Calu3 (cell line): ENCODE measurements around the gene TMEM138. TPM values are rescaled to one million over a fixed set of nuclear protein-coding genes. Genes with fewer than 3 reads are reported as not detected.

Experiments
- BruUV-seq: library from RNA; stranded (reverse); fragments of 400-500 nt; replicated peaks from 2 replicates; lab custom pipeline; 2021; lab: Mats Ljungman, UMichigan
- CTCF ChIA-PET: fragments of 300-600 bp; sonication (Branson Sonifier 250); formaldehyde crosslinking; loops from one replicate; lab custom pipeline; 2022; ENCODE audit warnings: antibody characterized with exemption; lab: Charles Lee
- DNase-seq: peaks from one replicate; pipeline ENCODE4 v3.0.0; 2022
- H3K27ac Mint-ChIP-seq: one replicate; pipeline ENCODE4 v1.8.0; 2022; ENCODE audit warnings: mixed read lengths; ENCODE audit not compliant: unreplicated experiment
- H3K27me3 Mint-ChIP-seq: one replicate; pipeline ENCODE4 v1.8.0; 2022; ENCODE audit warnings: mixed read lengths; ENCODE audit not compliant: unreplicated experiment
- H3K36me3 Mint-ChIP-seq: one replicate; pipeline ENCODE4 v1.8.0; 2022; ENCODE audit warnings: mild to moderate bottlenecking, moderate library complexity, mixed read lengths; ENCODE audit not compliant: insufficient read depth, unreplicated experiment
- H3K4me1 Mint-ChIP-seq: one replicate; pipeline ENCODE4 v1.8.0; 2022; ENCODE audit warnings: mild to moderate bottlenecking, low read depth, mixed read lengths; ENCODE audit not compliant: unreplicated experiment
- H3K4me3 Mint-ChIP-seq: one replicate; pipeline ENCODE4 v1.8.0; 2022; ENCODE audit warnings: mild to moderate bottlenecking, low read depth, moderate library complexity, mixed read lengths; ENCODE audit not compliant: unreplicated experiment
- H3K9me3 Mint-ChIP-seq: one replicate; pipeline ENCODE4 v1.8.0; 2022; ENCODE audit warnings: low read depth, mixed read lengths; ENCODE audit not compliant: unreplicated experiment
- CTCF ChIP-seq: fragments of 200-600 bp; IDR thresholded peaks from one replicate; pipeline ENCODE4 v1.8.0; 2022; ENCODE audit warnings: antibody characterized with exemption; ENCODE audit not compliant: unreplicated experiment
- intact Hi-C: fragments of 100-400 bp; cut with micrococcal nuclease; formaldehyde crosslinking; loops from one replicate; pipeline ENCODE4 v1.10.0; 2022; ENCODE audit not compliant: unreplicated experiment
- total RNA-seq: library from RNA; stranded (reverse); gene quantifications from 2 replicates; pipeline ENCODE4 v1.2.3, GENCODE V29; 2022

The TMEM138 gene
- total RNA-seq, 1 experiment from 2014 or later, result 51.6 TPM

DNA sequence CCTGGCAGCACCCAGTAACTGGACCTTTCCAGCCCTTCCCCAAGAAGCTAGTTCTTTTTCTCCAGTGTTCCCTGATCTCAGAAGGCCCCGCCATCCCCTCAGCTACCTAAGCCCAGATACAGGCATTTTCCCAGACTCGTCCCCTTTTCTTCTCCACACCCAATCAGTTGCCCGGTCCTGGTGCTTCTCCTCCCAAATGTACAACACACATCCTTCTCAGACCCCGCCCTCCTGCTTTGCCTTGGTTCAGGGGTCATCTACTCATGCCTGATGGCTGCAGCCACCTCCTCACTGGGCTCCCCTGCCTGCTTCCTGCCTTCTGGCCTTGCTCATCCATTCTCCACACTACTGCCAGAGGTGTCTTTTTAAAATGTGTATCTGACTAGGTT is 22.7 kb upstream of the TMEM138 start:
- Mint-ChIP-seq H3K27ac (no peak overlapping the region), H3K4me1 (no peaks in the 10 kb centered on the region), H3K27me3 (no peaks in the 10 kb centered on the region), H3K9me3 (no peaks in the 10 kb centered on the region), H3K36me3 (peaks cover 16% of the 10 kb centered on the region), H3K4me3 (no peak overlapping the region)
- intact Hi-C loops, result loop anchor here (10.0 kb wide), 1 partner anchor 85 kb away; no protein-coding TSS in a partner anchor
- DNase-seq, result no peak
- no TSS peak for BruUV-seq
- no peak for TF ChIP-seq CTCF
- CTCF ChIA-PET, result no interaction called here

DNA sequence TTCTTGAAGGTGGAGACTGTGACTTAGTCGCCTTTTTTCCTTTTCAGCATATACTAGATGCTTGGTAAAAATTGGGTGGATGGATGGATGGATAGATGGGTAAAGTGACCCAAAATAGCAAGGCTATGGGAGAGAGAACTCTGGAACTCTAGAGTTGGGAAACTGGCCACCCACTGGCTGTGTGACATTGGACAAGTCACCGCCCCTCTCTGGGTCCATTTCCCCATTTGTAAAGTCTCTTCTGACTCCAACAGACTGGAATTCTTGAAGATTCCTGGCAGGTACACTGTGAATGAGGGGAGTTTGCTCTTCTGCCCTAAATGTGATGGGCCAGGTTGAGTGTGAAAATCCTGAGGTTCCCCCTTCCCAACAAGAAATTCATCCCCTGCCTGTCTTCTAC is 21.2 kb upstream of the TMEM138 start:
- Mint-ChIP-seq H3K27me3 (no peaks in the 10 kb centered on the region), H3K9me3 (no peaks in the 10 kb centered on the region), H3K36me3 (peaks cover 18% of the 10 kb centered on the region), H3K4me3 (no peak overlapping the region), H3K27ac (no peak overlapping the region), H3K4me1 (no peaks in the 10 kb centered on the region)
- no peak for TF ChIP-seq CTCF
- no peak for DNase-seq
- no TSS peak for BruUV-seq
- CTCF ChIA-PET, result no interaction called here
- intact Hi-C loops, result no loop called here

- Mint-ChIP-seq H3K36me3 (peaks cover 21% of the 10 kb centered on the region), H3K4me3 (no peak overlapping the region), H3K9me3 (no peaks in the 10 kb centered on the region), H3K27me3 (no peaks in the 10 kb centered on the region), H3K27ac (no peak overlapping the region), H3K4me1 (no peaks in the 10 kb centered on the region)
- no peak for DNase-seq
- intact Hi-C loops, result no loop called here
- CTCF ChIA-PET, result interaction anchor here (0.6 kb wide), 1 partner anchor 640 kb away, joined by 3 read pairs; no protein-coding TSS in a partner anchor
- no peak for TF ChIP-seq CTCF
- no TSS peak for BruUV-seq
These were observed 20.5 kb upstream of the TMEM138 start for GRCh38 chr11:61341706-61342105.

DNA sequence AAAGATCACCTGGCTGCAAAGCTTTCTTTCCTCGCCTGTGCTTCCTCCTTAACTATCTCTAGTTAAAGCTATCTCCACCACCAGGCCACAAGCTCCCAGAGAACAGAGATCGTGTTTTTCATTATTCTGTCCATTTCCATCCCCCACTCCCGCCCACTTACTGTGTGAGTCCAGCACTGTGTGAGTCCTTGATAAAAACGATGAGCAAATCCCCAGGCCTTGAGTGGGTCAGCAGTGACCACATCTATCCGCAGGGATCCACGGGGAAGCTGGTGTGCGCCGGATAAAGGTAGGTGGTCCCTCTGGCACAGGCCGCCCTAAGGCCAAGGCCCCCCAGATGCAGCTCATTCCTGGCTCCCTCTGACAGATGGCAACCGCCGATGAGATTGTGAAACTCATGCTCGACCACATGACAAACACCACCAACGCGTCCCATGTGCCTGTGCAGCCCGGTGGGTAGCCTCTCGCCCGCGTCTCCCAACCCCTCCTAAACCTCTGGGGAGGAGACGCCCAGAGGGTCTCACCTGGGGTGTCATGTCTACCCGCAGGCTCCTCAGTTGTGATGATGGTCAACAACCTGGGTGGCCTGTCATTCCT is 19.9 kb upstream of the TMEM138 start:
- no peak overlapping the region for H3K27ac Mint-ChIP-seq
- no peak overlapping the region for H3K4me3 Mint-ChIP-seq
- peaks cover 17% of the 10 kb centered on the region for H3K36me3 Mint-ChIP-seq
- CTCF ChIA-PET, result no interaction called here
- no peak for DNase-seq
- H3K27me3 Mint-ChIP-seq, result no peaks in the 10 kb centered on the region
- H3K9me3 Mint-ChIP-seq, result no peaks in the 10 kb centered on the region
- intact Hi-C loops, result no loop called here
- no peaks in the 10 kb centered on the region for H3K4me1 Mint-ChIP-seq
- TF ChIP-seq CTCF, result no peak
- BruUV-seq, result no TSS peak
